Stimulated activated CD8-positive, alpha-beta memory T cell treated with anti-CD3 and anti-CD28 coated beads, Interleukin-2, amount 100 ng/mL, for 48 hours (primary cell): ENCODE data around the gene SIAH1.
A peak's percentile ranks its signal among the peaks of the same experiment; 100 is the strongest.
"Not testable (repeated sequence)": the region's sequence is repeated elsewhere in the genome, so short reads cannot be mapped to it uniquely, and the experiment has no call there.

ENCODE experiments used
- DNase-seq, 2 donors: peaks; one replicate each; pipeline ENCODE4 v3.0.0-alpha.2; 2020; ENCODE audit warnings: low read depth in 2 of 2

SIAH1 gene

DNA sequence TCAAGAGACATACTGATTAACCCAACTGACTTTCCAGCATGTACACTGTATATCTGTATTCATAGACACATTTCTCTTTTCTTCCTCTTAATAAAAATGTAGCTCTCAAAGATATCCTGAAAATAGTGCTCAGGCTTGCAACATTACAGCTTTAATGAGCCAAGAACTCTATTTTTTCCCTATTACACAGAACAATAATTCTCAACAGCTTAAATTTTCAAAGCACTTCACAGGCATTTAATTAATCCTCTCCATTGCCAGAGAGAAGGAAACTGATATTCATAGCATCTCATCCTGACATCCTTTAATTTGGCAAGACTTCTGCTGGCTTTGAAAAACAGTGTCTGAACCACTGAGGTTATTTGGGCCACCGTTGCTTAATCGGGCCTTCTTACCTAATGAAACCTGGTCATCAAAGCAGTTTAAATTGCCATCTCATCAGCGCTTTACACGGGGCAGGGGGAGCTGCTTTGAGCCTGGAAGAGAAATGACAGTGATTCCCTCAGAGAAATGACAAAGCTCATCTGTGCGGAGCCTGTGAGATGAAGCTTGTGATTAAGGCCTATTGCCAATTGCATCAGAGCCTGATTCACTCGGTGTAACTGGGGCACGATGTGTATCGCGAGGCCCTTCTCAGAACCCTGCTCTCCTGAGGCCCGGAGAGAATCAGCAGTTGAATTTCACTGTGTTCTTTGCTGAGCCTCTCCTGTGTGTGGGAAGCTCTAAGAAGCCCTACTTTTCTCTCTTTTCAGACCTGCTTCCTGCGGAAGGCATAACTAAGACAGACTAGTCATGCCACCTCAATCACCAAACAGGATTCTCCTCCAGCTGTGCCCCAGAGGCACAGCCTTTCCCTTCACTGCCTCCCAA is 8.5 kb upstream of the SIAH1 start:
- no peak for DNase-seq

DNA sequence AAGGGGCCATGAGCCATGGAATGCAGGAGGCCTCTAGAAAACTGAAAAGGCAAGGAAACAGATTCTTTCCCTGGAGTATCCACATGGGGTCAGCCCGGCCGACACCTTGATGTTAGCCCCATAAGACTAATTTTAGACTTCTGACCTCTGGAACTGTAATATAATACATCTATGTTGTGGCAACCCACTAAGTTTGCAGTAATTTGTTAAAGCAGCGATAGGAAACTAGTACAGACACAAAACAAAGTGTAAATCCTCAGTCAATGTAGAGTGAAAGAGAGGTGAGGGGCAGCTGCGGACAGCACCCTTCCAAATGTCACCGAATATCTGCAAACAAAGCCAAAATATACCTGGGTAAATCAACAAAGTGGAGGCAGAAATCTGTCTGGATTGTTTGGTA is 7.2 kb upstream of the SIAH1 start:
- DNase-seq, result no peak

DNA sequence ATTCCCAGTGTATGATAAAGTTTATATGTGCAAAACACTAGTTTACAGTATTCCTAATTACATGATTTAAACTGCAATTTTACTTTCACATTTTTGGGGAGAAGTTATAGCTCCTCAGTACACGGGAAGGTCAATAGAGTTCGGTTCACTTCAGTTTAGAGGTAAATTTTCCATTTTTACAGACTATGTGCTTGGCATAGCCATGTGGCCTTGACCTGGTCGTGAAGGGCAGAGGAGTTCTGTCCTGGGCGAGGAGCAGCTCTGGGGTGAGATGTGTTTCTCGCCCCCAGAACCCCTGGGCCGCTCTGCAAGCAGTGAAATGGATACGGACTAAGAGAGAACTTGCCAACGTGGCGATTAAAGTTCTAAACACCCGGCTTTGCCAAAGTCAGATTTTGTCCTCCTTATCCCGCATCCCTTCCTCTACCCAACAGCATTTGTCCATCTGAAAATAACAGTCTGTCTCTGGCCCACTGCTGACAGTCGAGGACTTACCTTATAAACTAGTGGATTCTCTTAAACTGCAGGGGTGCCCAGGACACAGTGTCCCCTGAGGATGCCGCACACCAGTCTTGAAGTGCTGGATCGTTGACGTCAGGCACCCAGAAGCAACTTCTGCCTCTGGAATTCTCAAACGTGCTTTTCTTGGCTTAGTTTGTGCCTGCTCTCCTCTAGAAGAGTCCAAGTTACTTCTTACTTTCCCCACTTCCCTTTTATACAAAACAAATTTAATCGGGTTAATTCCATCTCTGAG is 1.5 kb upstream of the SIAH1 start:
- DNase-seq, result no peak

DNA sequence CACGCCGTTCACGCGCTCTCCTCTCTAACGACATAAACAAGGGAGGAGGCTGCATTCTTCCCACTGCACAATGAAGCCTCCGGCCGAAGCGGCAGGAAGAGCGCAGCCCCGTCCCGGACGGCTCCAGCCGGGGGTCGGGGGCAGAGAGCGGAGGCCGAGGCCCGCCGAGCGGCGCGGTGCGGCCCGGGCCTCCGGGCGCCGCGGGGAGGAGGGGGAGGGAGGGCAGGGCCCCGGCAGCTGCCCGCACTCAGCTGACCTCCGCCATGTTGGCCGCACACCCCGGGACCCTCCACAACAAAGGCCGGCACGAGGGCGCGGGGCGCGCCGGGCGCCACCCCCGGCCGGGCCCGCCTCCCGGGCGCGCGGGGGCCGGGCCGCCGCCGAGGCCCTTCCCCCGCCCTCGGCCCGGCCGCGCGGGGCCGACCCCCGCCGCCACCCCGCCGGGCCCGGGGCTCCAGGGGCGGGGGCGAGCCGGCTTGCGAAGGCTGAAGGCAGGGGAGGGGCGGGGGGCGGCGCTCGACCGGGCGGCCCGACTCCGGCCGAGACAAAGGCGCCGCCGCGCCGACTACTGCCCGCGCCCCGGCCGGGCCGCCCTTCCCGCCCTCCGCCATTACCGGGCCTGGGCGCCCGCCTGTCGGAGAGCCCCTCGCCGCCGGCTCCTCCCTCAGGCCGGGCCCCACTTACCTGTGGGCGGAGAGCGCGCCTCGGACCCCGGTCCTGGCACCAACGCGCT is 527 bp downstream of the SIAH1 start:
- DNase-seq, result peak in 1 of 2 donors; percentile 39

DNA sequence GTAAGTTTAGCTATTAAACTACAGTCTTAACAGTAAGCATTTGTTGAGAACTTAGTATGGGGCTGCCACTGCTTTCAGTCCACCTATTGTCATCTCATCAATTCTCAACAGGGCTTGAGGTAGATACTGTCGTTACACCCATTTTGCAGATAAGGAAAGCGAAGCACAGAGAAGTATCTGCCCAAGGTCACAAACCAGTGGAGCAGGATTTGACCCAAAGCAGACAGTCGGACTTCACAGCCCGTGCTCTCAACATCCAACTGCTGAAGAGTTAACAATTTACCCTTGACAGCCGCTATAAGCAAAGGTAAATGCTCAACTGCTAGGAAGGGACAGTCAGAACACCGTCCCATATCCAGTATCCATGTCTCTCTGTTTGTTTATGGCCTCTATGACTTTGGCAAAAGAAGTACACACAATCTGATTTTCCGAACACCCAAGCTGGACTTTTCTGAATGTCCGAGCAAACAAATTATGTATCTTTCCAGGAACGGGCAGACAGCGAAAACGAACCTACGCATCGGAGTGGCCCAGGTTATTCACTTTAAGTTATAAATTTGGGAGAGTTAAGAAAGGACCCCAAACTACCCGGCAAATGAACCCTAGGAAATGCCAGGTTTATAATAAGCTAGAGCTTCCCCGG is 1.2 kb downstream of the SIAH1 start:
- DNase-seq, result no peak

DNA sequence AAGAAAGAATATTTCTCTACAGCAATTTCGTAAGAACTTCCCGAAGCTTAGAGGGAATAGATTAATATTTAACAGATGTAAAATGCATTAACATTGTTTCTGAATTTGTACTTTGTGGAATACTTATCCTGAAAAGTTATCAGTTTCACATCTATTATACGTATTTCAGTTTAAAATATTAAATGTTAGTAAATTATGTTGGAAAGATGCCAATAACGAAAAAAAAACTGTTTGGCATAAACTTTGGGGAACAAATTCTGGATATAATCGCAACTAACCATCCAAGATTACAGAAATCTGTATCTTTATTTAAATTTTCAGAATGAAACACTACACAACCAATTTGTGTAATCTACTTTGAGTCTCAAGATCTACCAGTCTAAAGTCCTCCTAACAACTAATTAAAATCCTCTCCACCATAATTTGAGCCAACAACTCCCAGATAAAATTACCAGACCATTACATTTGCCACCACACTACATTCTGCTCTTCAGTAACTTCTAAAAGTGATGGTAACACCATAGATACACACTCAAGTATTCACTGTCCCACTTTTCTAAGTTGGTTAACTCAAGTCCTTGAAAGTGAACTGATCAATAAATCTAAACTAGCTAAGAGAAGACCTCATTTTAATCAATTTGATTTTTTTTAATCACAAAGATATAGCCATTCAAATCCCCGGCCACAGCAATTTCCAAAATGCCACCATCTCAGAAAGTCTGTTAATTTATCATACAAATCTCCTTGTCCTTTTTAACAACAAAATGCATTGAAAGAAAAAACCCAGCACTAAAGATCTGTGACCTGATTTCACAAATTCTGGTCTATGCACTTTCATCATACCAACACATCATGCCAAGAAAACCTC is 2.0 kb downstream of the SIAH1 start:
- DNase-seq, result no peak

DNA sequence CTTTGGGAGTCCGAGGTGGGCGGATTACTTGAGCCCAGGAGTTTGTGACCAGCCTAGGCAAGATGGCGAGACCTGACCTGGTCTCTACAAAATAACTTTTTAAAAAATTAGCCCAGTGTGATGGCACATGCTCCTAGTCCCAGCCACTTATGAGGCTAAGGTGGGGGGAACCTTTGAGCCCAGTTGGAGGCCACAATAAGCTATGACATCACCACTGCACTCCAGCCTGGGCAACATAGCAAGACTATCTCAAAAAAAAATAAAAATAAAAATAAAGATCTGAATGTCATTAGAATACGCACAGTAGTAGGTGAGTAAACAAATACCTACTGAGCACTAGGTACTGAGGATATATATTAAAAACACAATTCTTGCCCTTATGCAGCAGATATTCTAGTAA is 3.1 kb downstream of the SIAH1 start:
- DNase-seq, result no peak

DNA sequence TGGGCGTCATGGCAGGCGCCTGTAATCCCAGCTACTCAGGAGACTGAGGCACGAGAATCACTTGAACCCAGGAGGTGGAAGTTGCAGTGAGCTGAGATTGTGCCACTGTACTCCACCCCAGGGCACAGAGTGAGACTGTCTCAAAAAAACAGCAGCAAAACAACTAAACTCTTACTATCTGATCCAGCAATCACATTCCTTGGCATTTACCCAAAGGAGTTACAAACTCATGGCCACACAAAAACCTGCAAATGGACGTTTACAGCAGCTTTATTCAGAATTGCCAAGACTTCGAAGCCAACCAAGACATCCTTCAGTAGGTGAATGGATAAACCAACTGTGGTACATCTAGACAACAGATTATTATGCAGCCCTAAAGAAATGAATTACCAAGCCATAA is 4.0 kb downstream of the SIAH1 start:
- DNase-seq, result no peak

DNA sequence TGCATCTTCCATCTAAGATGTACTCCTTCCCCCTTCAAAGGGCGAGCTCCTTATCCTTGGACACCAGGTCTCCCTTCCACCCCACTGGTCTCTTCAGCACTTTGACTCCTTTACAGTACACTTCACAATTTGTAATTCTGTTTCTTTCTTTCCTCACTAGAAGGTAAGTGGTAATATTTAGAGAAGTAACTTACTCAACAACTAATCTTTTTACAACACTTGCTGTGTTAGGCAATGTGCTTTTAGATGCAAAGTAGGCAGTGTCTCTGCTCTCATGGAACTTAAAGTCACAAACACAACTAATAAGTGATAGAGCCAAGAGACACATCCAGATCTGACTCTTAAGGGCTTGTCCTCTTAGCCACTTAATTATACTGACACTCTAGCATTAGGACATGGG is 6.4 kb downstream of the SIAH1 start:
- no peak for DNase-seq

DNA sequence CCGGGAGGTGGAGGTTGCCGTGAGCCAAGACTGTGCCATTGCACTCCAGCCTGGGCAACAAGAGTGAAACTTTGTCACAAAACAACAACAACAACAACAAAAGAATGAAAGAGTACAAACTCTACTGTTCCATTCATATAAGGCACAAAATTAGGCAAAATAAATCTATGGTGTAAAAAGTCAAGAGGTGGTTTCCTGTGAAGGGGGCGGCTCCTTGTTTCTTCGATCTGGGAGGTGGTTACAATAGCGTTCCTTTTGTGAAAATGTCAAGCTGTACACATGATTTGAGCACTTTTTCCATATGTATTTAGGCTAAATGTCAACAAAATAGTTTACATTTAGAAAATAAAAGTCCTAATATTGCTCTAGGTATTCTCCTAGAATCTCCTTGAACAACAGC is 6.9 kb downstream of the SIAH1 start:
- no peak for DNase-seq

DNA sequence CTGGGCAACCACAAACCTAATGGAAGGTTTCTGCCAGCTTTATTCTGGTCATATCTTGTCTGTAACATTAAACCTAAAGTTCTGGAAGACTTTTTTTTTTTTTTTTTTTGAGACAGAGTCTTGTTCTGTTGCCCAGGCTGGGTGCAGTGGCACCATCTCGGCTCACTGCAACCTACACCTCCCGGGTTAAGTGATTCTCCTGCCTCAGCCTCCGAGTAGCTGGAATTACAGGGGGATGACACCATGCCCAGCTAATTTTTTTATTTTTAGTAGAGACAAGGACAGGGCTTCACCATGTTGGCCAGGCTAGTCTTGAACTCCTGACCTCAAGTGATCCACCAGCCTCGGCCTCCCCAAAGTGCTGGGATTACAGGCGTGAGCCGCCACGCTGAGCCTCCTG is 7.9 kb downstream of the SIAH1 start:
- not testable (repeated sequence) for DNase-seq

DNA sequence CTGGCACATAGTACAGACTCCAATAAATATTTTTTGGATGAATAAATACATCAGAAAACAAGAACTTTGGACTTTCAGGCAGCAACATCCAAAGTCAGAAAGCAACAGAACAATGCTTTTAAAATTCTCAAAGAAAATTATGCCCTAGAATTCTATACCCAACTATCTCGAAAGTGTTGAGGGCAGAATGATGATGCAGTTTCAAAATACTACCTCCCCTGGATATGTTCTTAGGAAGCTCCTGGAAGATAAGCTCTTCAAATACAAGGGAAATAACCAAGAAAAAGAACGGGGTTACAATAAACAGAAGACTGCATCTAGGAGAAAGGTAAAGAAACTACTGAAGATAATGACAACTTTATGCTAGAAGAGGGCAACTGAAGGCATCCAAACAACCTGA is 11.0 kb downstream of the SIAH1 start:
- no peak for DNase-seq

DNA sequence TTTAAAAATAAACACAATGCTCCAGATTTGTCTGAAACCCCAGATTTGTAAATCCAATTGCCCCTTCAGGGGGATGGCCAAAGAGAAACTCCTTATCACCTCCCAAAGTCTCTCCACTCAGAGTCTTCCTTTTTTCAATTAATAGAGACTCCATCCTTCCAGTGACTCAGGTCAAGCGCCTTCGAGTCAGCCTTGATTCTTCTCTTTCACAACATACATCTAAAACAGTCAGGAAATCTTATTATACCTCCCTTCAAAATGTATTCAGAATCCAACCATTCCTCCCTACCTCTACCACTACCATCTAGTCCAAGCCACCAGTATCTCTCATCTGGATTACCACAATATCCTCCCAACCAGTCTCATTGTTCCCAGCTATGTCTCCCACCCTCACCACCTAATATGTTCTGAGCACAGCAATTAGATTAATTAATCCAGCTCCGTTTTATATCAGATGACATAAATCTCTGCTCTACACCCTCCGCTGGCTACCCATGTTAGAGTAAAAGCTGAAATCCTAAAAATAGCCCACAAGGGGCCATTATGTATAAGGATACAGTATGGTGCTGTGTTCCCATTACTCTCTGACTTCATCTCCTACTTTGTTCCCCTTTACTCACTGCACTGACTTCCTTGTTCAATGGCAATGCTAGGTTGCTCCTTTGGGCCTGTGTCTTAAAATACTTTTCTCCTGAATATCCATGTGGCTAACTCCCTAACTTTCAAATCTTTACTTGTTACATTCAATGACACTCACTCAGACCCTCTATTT is 11.8 kb downstream of the SIAH1 start:
- DNase-seq, result no peak

DNA sequence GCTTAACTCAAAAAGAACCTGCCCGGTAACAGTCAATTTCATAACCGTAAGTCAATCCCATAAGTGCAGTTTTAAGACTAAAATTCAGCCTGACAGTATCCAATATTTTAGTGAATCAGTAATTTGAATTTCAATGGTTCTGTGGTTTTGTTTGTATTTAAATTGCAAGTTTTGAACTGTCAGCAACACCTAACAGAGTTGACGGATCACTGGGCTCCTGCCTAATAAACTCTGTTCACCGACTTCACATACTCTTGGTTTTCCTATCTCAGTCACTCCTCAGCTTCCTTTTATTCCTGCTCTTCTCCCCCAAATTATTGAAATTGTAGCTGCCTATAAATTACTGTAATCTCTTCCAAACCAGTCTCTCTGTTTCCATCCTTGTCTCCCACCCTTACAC is 12.5 kb downstream of the SIAH1 start:
- no peak for DNase-seq

DNA sequence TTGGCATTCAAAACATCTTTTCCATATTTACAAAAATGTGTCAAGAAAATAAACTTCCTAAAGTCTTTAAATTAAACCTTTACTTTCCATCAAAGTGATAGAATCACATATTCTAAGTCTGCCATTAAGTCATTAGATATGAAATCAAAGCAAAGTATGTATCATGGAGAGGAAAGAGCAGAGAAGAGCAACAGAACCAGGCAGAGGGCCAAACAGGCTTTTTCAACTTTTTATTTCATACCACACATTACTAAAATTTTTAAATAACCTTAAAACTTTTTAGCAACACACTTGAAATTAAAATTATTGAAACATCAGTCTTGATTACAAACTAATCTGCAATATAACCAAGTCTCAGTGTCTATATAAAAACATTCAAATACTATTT is 13.8 kb downstream of the SIAH1 start:
- no peak for DNase-seq

DNA sequence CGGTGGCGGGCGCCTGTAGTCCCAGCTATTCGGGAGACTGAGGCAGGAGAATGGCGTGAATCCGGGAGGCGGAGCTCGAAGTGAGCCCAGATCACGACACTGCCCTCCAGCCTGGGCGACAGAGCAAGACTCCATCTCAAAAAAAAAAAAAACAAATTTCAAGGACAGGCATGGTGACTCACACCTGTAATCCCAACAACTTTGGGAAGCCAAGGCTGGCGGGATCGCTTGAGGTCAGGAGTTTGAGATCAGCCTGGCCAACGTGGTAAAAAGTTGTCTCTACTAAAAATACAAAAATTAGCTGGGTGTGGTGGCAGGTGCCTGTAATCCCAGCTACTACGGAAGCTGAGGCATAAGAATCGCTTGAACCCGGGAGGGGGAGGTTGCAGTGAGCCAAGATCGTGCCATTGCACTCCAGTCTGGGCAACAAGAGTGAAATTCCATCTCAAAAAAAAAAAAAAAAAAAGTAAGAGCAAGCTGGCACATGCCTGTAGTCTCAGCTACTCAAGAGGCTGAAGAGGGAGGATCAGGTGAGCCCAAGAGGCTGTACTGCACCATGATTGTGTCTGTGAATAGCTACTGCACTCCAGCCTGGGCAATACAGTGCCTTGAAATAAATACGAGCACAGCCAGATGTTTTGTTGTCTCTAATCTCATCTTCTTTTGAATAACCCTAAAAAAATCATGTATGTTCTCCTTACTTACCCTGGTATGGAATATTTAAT is 14.4 kb downstream of the SIAH1 start:
- not testable (repeated sequence) for DNase-seq

DNA sequence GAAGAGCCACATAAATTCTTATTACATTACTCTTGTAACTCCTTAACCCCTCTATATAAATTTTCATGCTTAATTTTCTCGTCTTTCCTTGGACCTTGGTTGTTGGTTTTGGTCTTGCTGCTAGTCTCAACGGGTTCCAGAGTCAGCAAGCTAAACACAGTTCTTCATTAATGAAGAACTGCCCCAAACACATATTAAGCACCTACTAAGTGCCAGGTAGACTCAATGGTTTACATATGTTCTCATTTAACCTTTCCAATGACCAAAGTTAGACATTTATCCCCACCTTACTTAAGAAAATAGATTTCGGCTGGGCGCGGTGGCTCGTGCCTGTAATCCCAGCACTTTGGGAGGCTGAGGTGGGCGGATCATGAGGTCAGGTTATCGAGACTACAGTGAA is 15.0 kb downstream of the SIAH1 start:
- DNase-seq, result no peak

DNA sequence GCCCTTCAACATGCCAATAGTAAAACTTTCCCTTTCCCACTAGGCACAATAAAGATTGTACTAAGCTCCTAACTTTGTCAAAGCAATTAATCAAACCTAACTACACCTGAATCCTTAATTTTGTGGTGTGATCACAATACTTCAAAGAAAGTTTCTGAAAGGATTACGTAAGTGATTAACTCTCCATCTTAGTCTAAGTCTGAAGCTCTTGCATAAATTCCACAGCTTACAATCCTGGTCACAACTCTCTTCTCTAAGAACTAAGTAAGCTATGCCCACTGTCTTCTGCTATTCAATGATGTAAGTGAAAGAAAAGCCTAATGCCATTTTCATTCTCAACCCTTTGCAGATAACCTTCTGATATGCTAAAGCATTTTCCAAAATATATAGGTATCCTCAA is 15.4 kb downstream of the SIAH1 start:
- DNase-seq, result no peak

DNA sequence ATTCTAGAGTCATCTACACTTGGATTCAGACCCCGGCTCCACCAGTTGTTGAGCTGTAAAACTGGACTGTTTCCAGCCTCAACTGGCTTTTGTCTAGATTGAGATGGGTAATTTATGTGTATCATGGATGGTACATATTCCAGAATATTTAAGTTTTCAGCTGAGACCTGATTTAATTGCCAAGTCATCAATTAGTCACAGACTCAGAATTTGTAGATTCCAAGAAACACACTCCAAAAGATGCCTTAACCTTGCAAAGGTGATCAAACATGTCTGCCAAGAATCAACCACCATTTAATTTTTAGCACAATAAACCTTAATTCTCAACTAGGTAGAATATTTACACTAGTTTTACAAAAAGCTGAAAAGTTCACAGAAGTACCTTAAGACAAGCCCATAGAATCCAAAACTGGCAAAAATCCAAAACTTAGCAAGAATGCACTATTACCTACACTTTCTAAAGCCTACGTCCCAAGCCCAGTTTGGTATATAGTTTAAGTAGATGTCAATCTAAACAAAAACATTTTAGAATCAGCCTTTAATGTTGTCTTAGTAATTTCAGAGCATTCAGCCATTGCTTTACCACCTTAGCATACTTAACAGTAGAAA is 17.7 kb downstream of the SIAH1 start:
- no peak for DNase-seq
